HK-2 (cell line): ENCODE measurements around the gene PDE3A.

ENCODE experiments used
- DNase-seq: peaks from one replicate; pipeline ENCODE4 v3.0.0-alpha.2; 2018; ENCODE audit not compliant: unreplicated experiment

Gene PDE3A

GRCh38 chr12:20494851-20495250 lies 126.5 kb downstream of the PDE3A start:
- no peak for DNase-seq

- no peak for DNase-seq
Observed at GRCh38 chr12:20495997-20496396, 127.7 kb downstream of the PDE3A start.

- no peak for DNase-seq
Observed at GRCh38 chr12:20497707-20498106, 129.4 kb downstream of the PDE3A start.

- no peak for DNase-seq
Observed at GRCh38 chr12:20501958-20502357, 133.6 kb downstream of the PDE3A start.

- no peak for DNase-seq
Observed at GRCh38 chr12:20503858-20504257, 135.5 kb downstream of the PDE3A start.

GRCh38 chr12:20505056-20505455 lies 136.7 kb downstream of the PDE3A start:
- DNase-seq = no peak

GRCh38 chr12:20507056-20507455 lies 138.7 kb downstream of the PDE3A start:
- DNase-seq = no peak

- no peak for DNase-seq
Observed at GRCh38 chr12:20507711-20508110, 139.4 kb downstream of the PDE3A start.

GRCh38 chr12:20508359-20508758 lies 140.0 kb downstream of the PDE3A start:
- no peak for DNase-seq

GRCh38 chr12:20508962-20509361 lies 140.6 kb downstream of the PDE3A start:
- DNase-seq = no peak

GRCh38 chr12:20510811-20511210 lies 142.5 kb downstream of the PDE3A start:
- DNase-seq = no peak

- no peak for DNase-seq
Observed at GRCh38 chr12:20513189-20513588, 144.9 kb downstream of the PDE3A start.

- DNase-seq = no peak
Observed at GRCh38 chr12:20514598-20514997, 146.3 kb downstream of the PDE3A start.

- DNase-seq = no peak
Observed at GRCh38 chr12:20520532-20520931, 152.2 kb downstream of the PDE3A start.

- DNase-seq = no peak
Observed at GRCh38 chr12:20523658-20524057, 155.3 kb downstream of the PDE3A start.

- DNase-seq = no peak
Observed at GRCh38 chr12:20524113-20524512, 155.8 kb downstream of the PDE3A start.

GRCh38 chr12:20525064-20525610 lies 156.8 kb downstream of the PDE3A start:
- no peak for DNase-seq

GRCh38 chr12:20527417-20528163 lies 159.3 kb downstream of the PDE3A start:
- DNase-seq = no peak

- no peak for DNase-seq
Observed at GRCh38 chr12:20528208-20528607, 159.9 kb downstream of the PDE3A start.

GRCh38 chr12:20546267-20546666 lies 177.9 kb downstream of the PDE3A start:
- DNase-seq = no peak

- DNase-seq = no peak
Observed at GRCh38 chr12:20547816-20548575, 179.7 kb downstream of the PDE3A start.

GRCh38 chr12:20548611-20549010 lies 180.3 kb downstream of the PDE3A start:
- DNase-seq = no peak

- DNase-seq = peak; percentile 1
Observed at GRCh38 chr12:20549108-20549719, 180.9 kb downstream of the PDE3A start.
